GM12873 (cell line): ENCODE measurements around the gene ZNF652.
A peak's percentile ranks its signal among the peaks of the same experiment; 100 is the strongest.

ENCODE experiments used
- TF ChIP-seq, protein P1 (sequence below): IDR thresholded peaks from 2 replicates; pipeline ENCODE4 v1.5.1; 2012; ENCODE audit warnings: low read depth, mild to moderate bottlenecking, moderate library complexity, low read length, control low read depth; ENCODE audit not compliant: insufficient read depth; ENCODE audit errors: missing control alignments

ZNF652 gene

DNA sequence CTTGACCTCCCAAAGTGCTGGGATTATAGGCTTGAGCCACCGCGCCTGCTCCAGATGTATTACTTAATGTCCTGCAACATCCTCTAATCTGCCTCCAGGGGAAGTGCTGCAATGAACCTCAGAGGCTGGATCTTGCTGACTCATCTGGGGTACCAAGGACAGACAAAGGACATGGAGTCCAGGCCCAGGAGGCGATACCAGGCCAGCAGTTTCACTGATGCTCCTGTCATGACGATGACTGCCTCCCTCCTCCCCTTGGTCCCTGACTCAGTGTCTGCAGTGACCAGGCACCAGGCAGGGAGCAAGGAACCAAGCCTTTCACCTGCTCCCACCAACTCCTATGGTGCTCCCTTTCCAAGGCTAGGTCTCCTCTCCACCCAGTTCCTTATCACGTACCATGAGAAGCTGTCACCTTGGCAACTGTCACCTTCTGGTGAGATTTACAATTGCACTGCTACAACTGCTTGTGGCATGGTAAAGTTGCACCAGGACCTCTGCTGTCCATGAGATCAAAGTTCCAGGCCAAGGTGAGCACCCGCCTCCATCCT, 109.8 kb downstream of the ZNF652 start:
- TF ChIP-seq, protein P1, sequence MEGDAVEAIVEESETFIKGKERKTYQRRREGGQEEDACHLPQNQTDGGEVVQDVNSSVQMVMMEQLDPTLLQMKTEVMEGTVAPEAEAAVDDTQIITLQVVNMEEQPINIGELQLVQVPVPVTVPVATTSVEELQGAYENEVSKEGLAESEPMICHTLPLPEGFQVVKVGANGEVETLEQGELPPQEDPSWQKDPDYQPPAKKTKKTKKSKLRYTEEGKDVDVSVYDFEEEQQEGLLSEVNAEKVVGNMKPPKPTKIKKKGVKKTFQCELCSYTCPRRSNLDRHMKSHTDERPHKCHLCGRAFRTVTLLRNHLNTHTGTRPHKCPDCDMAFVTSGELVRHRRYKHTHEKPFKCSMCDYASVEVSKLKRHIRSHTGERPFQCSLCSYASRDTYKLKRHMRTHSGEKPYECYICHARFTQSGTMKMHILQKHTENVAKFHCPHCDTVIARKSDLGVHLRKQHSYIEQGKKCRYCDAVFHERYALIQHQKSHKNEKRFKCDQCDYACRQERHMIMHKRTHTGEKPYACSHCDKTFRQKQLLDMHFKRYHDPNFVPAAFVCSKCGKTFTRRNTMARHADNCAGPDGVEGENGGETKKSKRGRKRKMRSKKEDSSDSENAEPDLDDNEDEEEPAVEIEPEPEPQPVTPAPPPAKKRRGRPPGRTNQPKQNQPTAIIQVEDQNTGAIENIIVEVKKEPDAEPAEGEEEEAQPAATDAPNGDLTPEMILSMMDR: peak; percentile 3

DNA sequence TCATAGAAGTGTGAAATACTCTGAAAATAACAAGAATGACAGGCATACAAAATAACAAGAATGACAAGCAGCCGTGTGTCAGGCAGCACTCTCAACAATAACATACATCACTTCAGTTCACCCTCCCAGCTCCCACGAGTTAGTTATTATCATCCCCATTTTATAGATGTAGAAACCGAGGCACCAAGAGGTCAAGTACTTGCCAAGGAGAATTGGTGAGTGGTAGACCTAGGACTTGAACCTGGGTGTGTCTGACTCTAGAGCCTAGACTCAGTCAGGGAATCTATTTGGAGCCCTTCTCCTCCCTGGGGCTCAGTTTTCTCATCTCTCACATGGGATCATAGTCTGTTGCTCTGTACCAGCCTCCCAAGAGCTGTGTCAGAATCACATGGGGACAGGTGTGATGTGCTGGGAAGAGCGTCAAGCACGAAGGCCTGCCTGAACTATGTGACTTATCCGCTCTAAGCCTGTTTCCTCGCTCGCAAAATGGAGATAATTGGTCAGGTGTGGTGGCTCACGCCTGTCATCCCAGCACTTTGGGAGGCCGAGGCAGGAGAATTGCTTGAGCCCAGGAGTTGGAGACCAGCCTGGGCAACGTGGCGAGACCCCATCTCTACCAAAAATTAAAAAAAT, 112.0 kb downstream of the ZNF652 start:
- TF ChIP-seq, protein P1: no peak

DNA sequence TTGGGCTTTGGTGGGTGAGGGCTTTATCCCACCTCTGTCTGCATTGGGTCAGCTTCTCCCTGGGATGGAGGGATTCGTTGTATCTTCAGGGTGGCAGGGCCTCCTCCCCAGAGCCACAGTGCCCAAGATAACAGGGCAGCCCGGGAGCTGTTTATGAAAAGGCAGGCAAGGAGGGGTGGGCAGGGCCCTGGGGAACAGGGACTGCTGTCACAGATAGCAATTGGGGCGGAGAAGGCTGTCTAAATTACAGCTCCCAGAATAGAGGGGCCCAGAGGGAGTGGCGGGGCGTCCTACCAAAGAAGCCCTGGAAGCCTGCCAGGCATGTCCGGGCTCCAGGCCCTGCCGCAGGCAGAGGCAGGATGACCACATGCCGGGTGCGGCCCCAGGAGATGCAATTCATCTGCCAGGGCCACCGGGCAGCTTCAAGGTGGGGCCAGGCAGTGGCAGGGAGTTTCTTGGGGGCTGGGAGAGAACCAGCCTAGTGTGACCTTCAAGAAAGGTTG, 112.7 kb downstream of the ZNF652 start:
- TF ChIP-seq, protein P1: no peak

DNA sequence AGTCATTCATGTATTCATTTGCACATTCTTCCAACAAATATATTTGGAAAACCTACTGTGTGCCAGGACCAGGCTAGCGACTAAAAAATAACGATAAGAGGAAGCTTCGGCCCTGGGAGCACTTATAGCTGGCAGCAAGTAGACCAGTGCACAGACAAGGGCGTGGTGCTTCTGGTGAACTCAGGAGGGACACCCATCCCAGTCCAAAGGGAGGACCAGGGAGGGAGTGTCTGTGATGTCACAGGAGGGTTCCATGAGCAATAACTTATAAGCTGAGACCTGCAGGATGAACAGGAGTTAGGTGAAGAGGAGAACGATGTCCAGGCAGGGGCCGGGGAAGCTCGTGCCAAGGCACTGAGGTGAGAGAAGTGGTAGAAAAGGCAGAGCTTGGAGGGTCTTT, 114.1 kb downstream of the ZNF652 start:
- TF ChIP-seq, protein P1: no peak

DNA sequence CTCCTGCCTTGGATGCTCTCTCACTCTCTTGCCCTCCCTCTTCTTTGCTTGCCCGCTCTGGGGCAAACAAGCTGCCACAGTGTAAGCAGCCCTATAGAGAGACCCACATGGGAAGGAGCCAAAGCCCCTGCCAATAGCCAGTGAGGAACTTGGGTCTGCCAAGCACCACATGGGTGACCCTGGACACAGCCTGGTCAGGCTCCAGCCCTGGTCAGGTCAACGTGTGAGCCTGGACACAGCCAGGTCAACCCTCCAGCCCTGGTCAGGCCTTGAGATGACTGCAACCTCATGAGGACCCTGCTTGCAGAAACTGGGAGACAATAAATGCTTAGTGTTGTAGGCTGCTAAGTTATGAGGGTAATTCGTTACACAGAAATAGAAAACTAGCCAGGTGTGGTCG, 117.2 kb downstream of the ZNF652 start:
- TF ChIP-seq, protein P1: no peak
